Progenitor cell of endocrine pancreas (in vitro differentiated cells): Measurements from ENCODE around the gene CHD1L. TPM values are rescaled to one million over a fixed set of nuclear protein-coding genes. Genes with fewer than 3 reads are reported as not detected.

Source experiments
- DNase-seq: peaks from one replicate; pipeline ENCODE4 v3.0.0; 2021; ENCODE audit warnings: low spot score; ENCODE audit not compliant: unreplicated experiment
- H3K27ac Mint-ChIP-seq: 2 replicates; pipeline ENCODE4 v1.8.0; 2021; ENCODE audit warnings: mild to moderate bottlenecking, moderate library complexity, mixed read lengths
- H3K27me3 Mint-ChIP-seq: 2 replicates; pipeline ENCODE4 v1.8.0; 2021; ENCODE audit warnings: mixed read lengths
- H3K36me3 Mint-ChIP-seq: 2 replicates; pipeline ENCODE4 v1.8.0; 2022; ENCODE audit warnings: mixed read lengths; ENCODE audit not compliant: insufficient read depth
- H3K4me1 Mint-ChIP-seq: 2 replicates; pipeline ENCODE4 v1.8.0; 2021; ENCODE audit warnings: low read depth, mixed read lengths
- H3K4me3 Mint-ChIP-seq: 2 replicates; pipeline ENCODE4 v1.8.0; 2021; ENCODE audit warnings: low read depth, mild to moderate bottlenecking, moderate library complexity, mixed read lengths
- H3K9me3 Mint-ChIP-seq: 2 replicates; pipeline ENCODE4 v1.8.0; 2021; ENCODE audit warnings: low read depth, mixed read lengths
- CTCF ChIP-seq: fragments of 200-600 bp; sonication (generic); IDR thresholded peaks from one replicate; pipeline ENCODE4 v1.5.0; 2021; ENCODE audit warnings: antibody characterized with exemption, mild to moderate bottlenecking; ENCODE audit not compliant: unreplicated experiment
- total RNA-seq: library from RNA; stranded (reverse); gene quantifications from 2 replicates; pipeline ENCODE4 v1.2.1, GENCODE V29; 2021

The CHD1L gene
- total RNA-seq, 1 donor from 2014 or later = 79.6 TPM

DNA sequence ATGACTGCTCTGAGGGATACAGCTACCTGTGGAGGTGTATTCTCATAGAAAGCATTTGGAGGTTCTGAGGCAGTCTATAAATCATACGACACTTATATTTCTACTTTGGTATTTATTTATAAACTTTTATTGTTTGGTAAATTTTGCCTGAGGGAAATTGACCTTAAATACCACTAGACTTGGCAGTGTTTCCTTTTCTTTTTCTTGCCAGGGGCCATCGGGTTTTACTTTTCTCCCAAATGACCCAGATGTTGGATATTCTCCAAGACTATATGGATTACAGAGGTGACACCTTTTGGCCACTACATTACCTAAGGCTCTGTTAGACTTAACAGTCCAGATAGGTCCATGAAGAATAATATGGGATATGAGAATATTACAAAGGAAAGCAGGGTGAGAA, 28.2 kb downstream of the CHD1L start:
- Mint-ChIP-seq H3K36me3 (peaks cover 31% of the 10 kb centered on the region), H3K27me3 (no peaks in the 10 kb centered on the region), H3K4me3 (no peak overlapping the region), H3K4me1 (no peaks in the 10 kb centered on the region), H3K27ac (no peak overlapping the region), H3K9me3 (no peaks in the 10 kb centered on the region)
- no peak for TF ChIP-seq CTCF
- no peak for DNase-seq

- no peaks in the 10 kb centered on the region for H3K4me1 Mint-ChIP-seq
- H3K36me3 Mint-ChIP-seq = peaks cover 29% of the 10 kb centered on the region
- no peaks in the 10 kb centered on the region for H3K27me3 Mint-ChIP-seq
- TF ChIP-seq CTCF = no peak
- H3K27ac Mint-ChIP-seq = no peak overlapping the region
- no peak for DNase-seq
- no peak overlapping the region for H3K4me3 Mint-ChIP-seq
- H3K9me3 Mint-ChIP-seq = no peaks in the 10 kb centered on the region
These were observed 29.6 kb downstream of the CHD1L start for GRCh38 chr1:147272042-147272441.

GRCh38 chr1:147273409-147274336, 31.2 kb downstream of the CHD1L start:
- no peak for DNase-seq
- Mint-ChIP-seq H3K27ac (no peak overlapping the region), H3K27me3 (no peaks in the 10 kb centered on the region), H3K4me3 (no peak overlapping the region), H3K4me1 (no peaks in the 10 kb centered on the region), H3K9me3 (no peaks in the 10 kb centered on the region), H3K36me3 (peaks cover 30% of the 10 kb centered on the region)
- peak; percentile 67 for TF ChIP-seq CTCF

GRCh38 chr1:147281950-147282349, 39.5 kb downstream of the CHD1L start:
- no peak for DNase-seq
- H3K9me3 Mint-ChIP-seq = no peaks in the 10 kb centered on the region
- no peaks in the 10 kb centered on the region for H3K27me3 Mint-ChIP-seq
- no peak for TF ChIP-seq CTCF
- H3K36me3 Mint-ChIP-seq = peaks cover 28% of the 10 kb centered on the region
- no peak overlapping the region for H3K27ac Mint-ChIP-seq
- no peak overlapping the region for H3K4me3 Mint-ChIP-seq
- no peaks in the 10 kb centered on the region for H3K4me1 Mint-ChIP-seq

DNA sequence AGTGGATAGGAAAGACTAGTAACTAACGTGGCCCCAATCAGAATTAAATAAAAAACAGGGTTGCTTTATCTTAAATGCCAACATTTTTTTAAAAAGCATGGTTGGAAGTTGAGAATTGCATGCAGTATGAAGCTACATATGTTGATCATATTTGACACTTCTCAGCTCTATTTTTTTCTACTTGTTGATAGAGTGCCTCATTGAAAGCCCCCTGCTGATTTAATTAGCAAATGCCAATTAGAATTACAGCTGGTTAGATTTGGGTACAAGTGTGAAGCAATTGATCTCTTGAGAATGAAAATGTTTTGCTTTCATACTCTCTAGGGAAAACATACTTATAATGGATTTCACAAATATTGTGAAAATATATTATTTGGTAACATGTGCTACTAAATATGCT, 40.5 kb downstream of the CHD1L start:
- H3K4me3 Mint-ChIP-seq = no peak overlapping the region
- no peaks in the 10 kb centered on the region for H3K4me1 Mint-ChIP-seq
- no peak for DNase-seq
- TF ChIP-seq CTCF = no peak
- no peaks in the 10 kb centered on the region for H3K9me3 Mint-ChIP-seq
- no peaks in the 10 kb centered on the region for H3K27me3 Mint-ChIP-seq
- H3K36me3 Mint-ChIP-seq = peaks cover 34% of the 10 kb centered on the region
- H3K27ac Mint-ChIP-seq = no peak overlapping the region
